Measurements from ENCODE around the gene SORCS2.

The SORCS2 gene

GRCh38 chr4:7341491-7342222, 149.3 kb downstream of the SORCS2 start:
- Histone ChIP-seq H3K4me1 (ENCODE audit: control extremely low read depth in 1 of 4, control insufficient read depth in 4 of 4, insufficient read depth in 4 of 4, low read length in 3 of 4) (no peaks in the 10 kb centered on the region), H3K36me3 (ENCODE audit: control insufficient read depth in 4 of 4, insufficient read depth in 4 of 4, low read length in 3 of 4) (no peaks in the 10 kb centered on the region), H3K4me3 (ENCODE audit: control insufficient read depth in 1 of 7, extremely low read depth in 1 of 7, insufficient read depth in 4 of 7, low read depth in 2 of 7, low read length in 6 of 7) (no peak overlapping the region), H3K27ac (ENCODE audit: insufficient read depth in 1 of 2, low read depth in 1 of 2, low read length in 2 of 2, poor library complexity in 1 of 2, severe bottlenecking in 2 of 2) (no peak overlapping the region), H3K9me3 (ENCODE audit: control extremely low read depth in 1 of 5, control insufficient read depth in 4 of 5, insufficient read depth in 2 of 5, low read depth in 1 of 5, low read length in 4 of 5) (peaks cover 0 to 17% (median 3%) of the 10 kb centered on the region in 5 experiments), H3K27me3 (replicated peaks in 2 of 5; ENCODE audit: control insufficient read depth in 4 of 5, insufficient read depth in 5 of 5, low read length in 4 of 5) (peaks cover 0 to 4% (median 1%) of the 10 kb centered on the region in 5 experiments)
- ChIA-PET POLR2A (interaction anchor here (0.6 kb wide), 1 partner anchor 835 kb away, joined by 3 read pairs; no protein-coding TSS in a partner anchor), CTCF (no interaction called here)
- WGBS (ENCODE audit: insufficient coverage) = 97% methylated on average over 3 of the region's 6 CpGs
- no peak for DNase-seq

- Histone ChIP-seq H3K27me3 (replicated peaks in 2 of 5; ENCODE audit: control insufficient read depth in 4 of 5, insufficient read depth in 5 of 5, low read length in 4 of 5) (peaks cover 0 to 4% (median 1%) of the 10 kb centered on the region in 5 experiments), H3K9me3 (ENCODE audit: control extremely low read depth in 1 of 5, control insufficient read depth in 4 of 5, insufficient read depth in 2 of 5, low read depth in 1 of 5, low read length in 4 of 5) (peaks cover 0 to 17% (median 4%) of the 10 kb centered on the region in 5 experiments), H3K27ac (ENCODE audit: insufficient read depth in 1 of 2, low read depth in 1 of 2, low read length in 2 of 2, poor library complexity in 1 of 2, severe bottlenecking in 2 of 2) (no peak overlapping the region), H3K36me3 (ENCODE audit: control insufficient read depth in 4 of 4, insufficient read depth in 4 of 4, low read length in 3 of 4) (no peaks in the 10 kb centered on the region), H3K4me1 (ENCODE audit: control extremely low read depth in 1 of 4, control insufficient read depth in 4 of 4, insufficient read depth in 4 of 4, low read length in 3 of 4) (no peaks in the 10 kb centered on the region), H3K4me3 (ENCODE audit: control insufficient read depth in 1 of 7, extremely low read depth in 1 of 7, insufficient read depth in 4 of 7, low read depth in 2 of 7, low read length in 6 of 7) (no peak overlapping the region)
- ChIA-PET POLR2A (interaction anchor here (0.6 kb wide), 1 partner anchor 835 kb away, joined by 3 read pairs; no protein-coding TSS in a partner anchor), CTCF (interaction anchor here (1.1 kb wide), 1 partner anchor 16 kb away, joined by 3 read pairs; no protein-coding TSS in a partner anchor)
- no peak for DNase-seq
- 95% methylated on average over 16 of the region's 21 CpGs for WGBS (ENCODE audit: insufficient coverage)
Measured at GRCh38 chr4:7342223-7343080, 150.1 kb downstream of the SORCS2 start.

DNA sequence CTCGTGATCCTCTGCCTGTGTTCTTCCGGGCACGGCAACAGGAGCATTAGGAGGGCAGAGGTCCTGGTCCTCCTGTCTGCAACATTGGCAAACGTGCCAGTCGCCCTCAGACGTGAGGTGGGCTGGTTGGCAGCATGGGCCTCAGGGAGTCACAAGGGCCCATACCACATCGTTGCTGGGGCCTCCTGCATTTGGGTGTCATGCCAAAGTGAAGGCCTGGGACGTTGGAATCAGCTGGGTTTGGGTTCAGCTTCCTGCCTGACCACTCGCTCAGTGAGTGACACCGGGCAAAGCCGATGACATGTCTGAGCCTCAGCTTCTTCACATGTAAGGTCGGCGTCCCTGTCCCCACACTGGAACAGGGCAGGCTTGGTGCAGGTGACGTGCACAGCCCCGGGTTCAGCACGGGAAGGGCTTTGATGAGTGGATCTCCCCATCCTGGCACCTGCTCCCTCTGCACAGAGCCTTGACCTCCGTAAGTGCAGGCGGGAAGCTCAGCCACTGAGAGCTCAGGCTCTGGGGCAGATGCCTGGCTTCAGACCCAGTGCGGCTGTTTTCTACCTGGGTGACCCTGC, 150.8 kb downstream of the SORCS2 start:
- WGBS (ENCODE audit: insufficient coverage) = 93% methylated on average over 17 of the region's 19 CpGs

DNA sequence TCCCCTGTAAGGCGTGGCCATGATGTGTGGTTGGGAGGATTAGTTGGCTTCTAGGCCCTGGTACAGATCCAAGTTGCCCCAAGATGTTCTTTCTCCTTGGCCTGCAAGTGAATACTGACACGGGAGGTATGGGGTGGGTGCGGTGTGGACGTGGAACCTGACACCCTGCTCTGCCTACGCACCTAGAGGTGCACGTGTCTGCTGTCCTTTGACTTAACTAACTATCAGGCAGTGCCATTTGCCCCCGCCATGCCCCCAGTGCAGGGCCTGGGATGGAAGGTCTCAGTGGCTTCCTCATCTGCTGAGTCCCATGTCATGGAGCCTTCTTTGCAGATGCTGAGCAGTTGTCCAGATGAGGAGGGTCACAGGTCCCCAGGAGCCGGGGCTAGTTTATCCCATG, 151.6 kb downstream of the SORCS2 start:
- no peaks in the 10 kb centered on the region for H3K36me3 ChIP-seq (ENCODE audit: control insufficient read depth in 4 of 4, insufficient read depth in 4 of 4, low read length in 3 of 4)
- DNase-seq = no peak
- H3K4me3 ChIP-seq (ENCODE audit: control insufficient read depth in 1 of 7, extremely low read depth in 1 of 7, insufficient read depth in 4 of 7, low read depth in 2 of 7, low read length in 6 of 7) = no peak overlapping the region
- POLR2A ChIA-PET = no interaction called here
- 83% methylated on average over 5 of the region's 8 CpGs for WGBS (ENCODE audit: insufficient coverage)
- H3K9me3 ChIP-seq (ENCODE audit: control extremely low read depth in 1 of 5, control insufficient read depth in 4 of 5, insufficient read depth in 2 of 5, low read depth in 1 of 5, low read length in 4 of 5) = peaks cover 0 to 17% (median 4%) of the 10 kb centered on the region in 5 experiments
- peaks cover 0 to 4% (median 1%) of the 10 kb centered on the region in 5 experiments for H3K27me3 ChIP-seq (replicated peaks in 2 of 5; ENCODE audit: control insufficient read depth in 4 of 5, insufficient read depth in 5 of 5, low read length in 4 of 5)
- no peak overlapping the region for H3K27ac ChIP-seq (ENCODE audit: insufficient read depth in 1 of 2, low read depth in 1 of 2, low read length in 2 of 2, poor library complexity in 1 of 2, severe bottlenecking in 2 of 2)
- CTCF ChIA-PET = interaction anchor here (0.7 kb wide), 1 partner anchor 8 kb away, joined by 3 read pairs; no protein-coding TSS in a partner anchor
- H3K4me1 ChIP-seq (ENCODE audit: control extremely low read depth in 1 of 4, control insufficient read depth in 4 of 4, insufficient read depth in 4 of 4, low read length in 3 of 4) = no peaks in the 10 kb centered on the region

More for the DNA sequence above, 150.8 kb downstream of the SORCS2 start:
- Histone ChIP-seq H3K9me3 (ENCODE audit: control extremely low read depth in 1 of 5, control insufficient read depth in 4 of 5, insufficient read depth in 2 of 5, low read depth in 1 of 5, low read length in 4 of 5) (peaks cover 0 to 17% (median 4%) of the 10 kb centered on the region in 5 experiments), H3K27ac (ENCODE audit: insufficient read depth in 1 of 2, low read depth in 1 of 2, low read length in 2 of 2, poor library complexity in 1 of 2, severe bottlenecking in 2 of 2) (no peak overlapping the region), H3K4me3 (ENCODE audit: control insufficient read depth in 1 of 7, extremely low read depth in 1 of 7, insufficient read depth in 4 of 7, low read depth in 2 of 7, low read length in 6 of 7) (no peak overlapping the region), H3K36me3 (ENCODE audit: control insufficient read depth in 4 of 4, insufficient read depth in 4 of 4, low read length in 3 of 4) (no peaks in the 10 kb centered on the region), H3K27me3 (replicated peaks in 2 of 5; ENCODE audit: control insufficient read depth in 4 of 5, insufficient read depth in 5 of 5, low read length in 4 of 5) (peaks cover 0 to 4% (median 1%) of the 10 kb centered on the region in 5 experiments), H3K4me1 (ENCODE audit: control extremely low read depth in 1 of 4, control insufficient read depth in 4 of 4, insufficient read depth in 4 of 4, low read length in 3 of 4) (no peaks in the 10 kb centered on the region)
- ChIA-PET CTCF (interaction anchor here (0.7 to 1.1 kb wide), 2 partner anchors 8 to 16 kb away, joined by 3 read pairs; no protein-coding TSS in a partner anchor), POLR2A (interaction anchor here (0.6 kb wide), 1 partner anchor 19 kb away, joined by 3 read pairs; no protein-coding TSS in a partner anchor)
- DNase-seq = no peak

DNA sequence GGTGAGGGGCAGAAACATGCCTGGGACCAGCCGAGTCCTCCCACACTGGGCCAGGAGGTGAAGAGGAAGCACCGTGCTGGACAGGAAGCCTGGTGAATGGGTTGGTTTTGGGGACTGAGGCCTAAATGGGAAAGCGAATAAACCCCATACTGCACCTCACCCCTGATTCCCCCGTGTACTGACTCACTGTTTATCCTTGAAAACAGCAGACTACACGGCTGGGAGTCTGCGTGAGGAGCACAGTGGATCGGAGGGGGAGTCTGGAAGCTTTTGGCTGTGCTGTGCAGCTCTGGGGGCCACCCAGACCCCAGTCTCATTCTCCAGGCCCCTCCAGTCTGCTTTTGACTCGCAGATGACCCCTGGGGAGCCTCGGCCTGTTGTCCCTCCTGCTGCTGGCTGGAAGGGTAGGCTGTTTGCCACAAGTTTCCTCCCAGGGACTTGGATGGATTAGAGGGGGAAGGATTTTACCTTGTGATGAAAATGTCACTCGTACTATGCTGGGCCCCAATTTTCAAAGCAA, 152.4 kb downstream of the SORCS2 start:
- no peak for DNase-seq
- Histone ChIP-seq H3K27ac (ENCODE audit: insufficient read depth in 1 of 2, low read depth in 1 of 2, low read length in 2 of 2, poor library complexity in 1 of 2, severe bottlenecking in 2 of 2) (no peak overlapping the region), H3K9me3 (ENCODE audit: control extremely low read depth in 1 of 5, control insufficient read depth in 4 of 5, insufficient read depth in 2 of 5, low read depth in 1 of 5, low read length in 4 of 5) (peaks cover 0 to 17% (median 4%) of the 10 kb centered on the region in 5 experiments), H3K4me3 (ENCODE audit: control insufficient read depth in 1 of 7, extremely low read depth in 1 of 7, insufficient read depth in 4 of 7, low read depth in 2 of 7, low read length in 6 of 7) (no peak overlapping the region), H3K4me1 (ENCODE audit: control extremely low read depth in 1 of 4, control insufficient read depth in 4 of 4, insufficient read depth in 4 of 4, low read length in 3 of 4) (no peaks in the 10 kb centered on the region), H3K36me3 (ENCODE audit: control insufficient read depth in 4 of 4, insufficient read depth in 4 of 4, low read length in 3 of 4) (no peaks in the 10 kb centered on the region), H3K27me3 (replicated peaks in 2 of 5; ENCODE audit: control insufficient read depth in 4 of 5, insufficient read depth in 5 of 5, low read length in 4 of 5) (peaks cover 0 to 2% (median 0%) of the 10 kb centered on the region in 5 experiments)
- CTCF ChIA-PET = interaction anchor here (2.6 kb wide), 1 partner anchor 9 kb away, joined by 12 read pairs; no protein-coding TSS in a partner anchor
- WGBS (ENCODE audit: insufficient coverage) = 56% methylated on average over 7 of the region's 10 CpGs
- POLR2A ChIA-PET = no interaction called here

DNA sequence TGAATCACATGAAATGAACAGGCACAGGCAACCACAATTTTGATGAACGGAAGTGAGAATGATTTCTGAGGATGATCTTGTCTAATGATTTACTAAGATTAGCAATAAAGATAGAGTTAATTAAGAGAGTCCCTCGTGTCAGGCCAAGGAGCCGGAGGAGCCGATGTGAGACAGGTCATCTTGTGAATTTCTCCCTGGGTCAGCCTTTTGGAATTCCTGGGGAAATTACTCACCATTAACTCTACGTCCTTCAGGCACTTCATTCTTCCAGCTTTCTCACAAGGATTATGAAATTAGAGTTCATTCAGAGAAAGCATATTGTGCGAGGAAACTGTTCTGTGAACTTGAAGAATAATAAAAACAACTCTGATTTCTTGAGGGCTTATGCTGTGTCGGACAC, 155.6 kb downstream of the SORCS2 start:
- no peak overlapping the region for H3K4me3 ChIP-seq (ENCODE audit: control insufficient read depth in 1 of 7, extremely low read depth in 1 of 7, insufficient read depth in 4 of 7, low read depth in 2 of 7, low read length in 6 of 7)
- CTCF ChIA-PET = no interaction called here
- peaks cover 0 to 15% (median 4%) of the 10 kb centered on the region in 5 experiments for H3K9me3 ChIP-seq (ENCODE audit: control extremely low read depth in 1 of 5, control insufficient read depth in 4 of 5, insufficient read depth in 2 of 5, low read depth in 1 of 5, low read length in 4 of 5)
- WGBS (ENCODE audit: insufficient coverage) = 93% methylated on average over 5 of the region's 7 CpGs
- POLR2A ChIA-PET = no interaction called here
- no peak for DNase-seq
- no peaks in the 10 kb centered on the region for H3K4me1 ChIP-seq (ENCODE audit: control extremely low read depth in 1 of 4, control insufficient read depth in 4 of 4, insufficient read depth in 4 of 4, low read length in 3 of 4)
- no peaks in the 10 kb centered on the region for H3K36me3 ChIP-seq (ENCODE audit: control insufficient read depth in 4 of 4, insufficient read depth in 4 of 4, low read length in 3 of 4)
- H3K27ac ChIP-seq (ENCODE audit: insufficient read depth in 1 of 2, low read depth in 1 of 2, low read length in 2 of 2, poor library complexity in 1 of 2, severe bottlenecking in 2 of 2) = no peak overlapping the region
- peaks cover 0 to 14% (median 2%) of the 10 kb centered on the region in 5 experiments for H3K27me3 ChIP-seq (replicated peaks in 2 of 5; ENCODE audit: control insufficient read depth in 4 of 5, insufficient read depth in 5 of 5, low read length in 4 of 5)

Measured in common myeloid progenitor, CD34-positive (primary cell).